ENCODE results near the gene ALOX5. TPM values are rescaled to one million over a fixed set of nuclear protein-coding genes. Genes with fewer than 3 reads are reported as not detected.

Gene ALOX5
- total RNA-seq, 6 donors from 2014 or later, result 113 to 686 (median 280) TPM

DNA sequence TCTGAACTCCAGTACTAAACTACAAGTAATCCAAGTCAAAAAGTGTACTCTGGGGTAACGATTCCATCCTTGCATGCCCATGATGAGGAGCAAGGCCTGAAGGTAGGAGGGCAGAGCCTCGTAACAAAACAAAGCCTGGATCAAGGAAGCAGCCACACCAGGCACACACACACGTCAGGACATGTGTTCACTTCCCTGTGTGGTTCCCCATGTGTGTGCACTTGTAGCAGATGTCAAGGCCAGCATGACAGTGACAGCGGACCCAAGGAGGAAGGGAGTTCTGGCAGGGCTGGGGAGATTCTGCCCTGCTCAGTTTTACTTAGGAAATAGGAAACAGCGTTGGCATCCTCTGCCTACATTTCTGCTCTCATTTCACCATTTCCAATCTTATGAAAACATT, 92.8 kb downstream of the ALOX5 start:
- 61 to 67% methylated on average over 2 to 5 of the region's 5 CpGs for WGBS, 2 donors
- Histone ChIP-seq H3K9me3 (no peaks in the 10 kb centered on the region), H3K4me3 (no peak overlapping the region), H3K27ac (no peak overlapping the region), H3K36me3 (peaks cover 0 to 11% (median 5%) of the 10 kb centered on the region in 4 donors), H3K4me1 (peaks cover 20 to 26% (median 24%) of the 10 kb centered on the region in 4 donors), H3K27me3 (no peaks in the 10 kb centered on the region)
- TF ChIP-seq POLR2AphosphoS5 (IDR thresholded peaks at IDR 0.05) (no peak), CTCF (IDR thresholded peaks at IDR 0.05) (no peak), POLR2A (IDR thresholded peaks at IDR 0.05) (no peak), EP300 (IDR thresholded peaks at IDR 0.05) (no peak)
- ATAC-seq (ENCODE audit: low FRiP score in 2 of 2) (peak in 1 of 2 donors; percentile 43), DNase-seq (no peak)

DNA sequence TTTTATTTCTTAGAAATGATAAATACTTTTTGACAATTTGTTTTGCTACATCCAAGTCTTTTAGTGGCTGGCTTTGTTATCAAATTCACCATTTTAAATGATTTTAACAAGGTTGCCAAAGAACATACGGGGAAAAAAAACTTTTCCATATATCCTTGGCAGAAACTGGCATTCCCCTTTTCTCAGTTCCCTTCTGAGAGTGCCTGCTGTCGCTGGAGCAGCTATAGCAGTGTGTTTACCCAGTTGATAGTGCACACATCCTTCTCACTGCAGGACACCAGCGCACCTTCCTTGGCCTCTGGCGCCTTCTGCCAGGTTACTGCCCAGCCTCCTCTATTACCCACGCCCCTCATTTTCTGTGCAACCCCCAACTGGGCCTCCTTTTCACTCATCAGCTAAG, 94.1 kb downstream of the ALOX5 start:
- TF ChIP-seq CTCF (IDR thresholded peaks at IDR 0.05), result no peak
- no peak for TF ChIP-seq POLR2A (IDR thresholded peaks at IDR 0.05)
- TF ChIP-seq POLR2AphosphoS5 (IDR thresholded peaks at IDR 0.05), result no peak
- TF ChIP-seq EP300 (IDR thresholded peaks at IDR 0.05), result no peak

GRCh38 chr10:45470098-45471012, 96.3 kb downstream of the ALOX5 start:
- peak in 2 of 4 donors; percentile 77 to 88 for TF ChIP-seq EP300 (IDR thresholded peaks at IDR 0.05)
- no peak for TF ChIP-seq POLR2A (IDR thresholded peaks at IDR 0.05)
- peak; percentile 52 to 54 for TF ChIP-seq POLR2AphosphoS5 (IDR thresholded peaks at IDR 0.05)
- no peak for TF ChIP-seq CTCF (IDR thresholded peaks at IDR 0.05)
- ATAC-seq (ENCODE audit: low FRiP score in 2 of 2) (peak in 1 of 2 donors; percentile 56), DNase-seq (no peak)
- peak overlapping the region; percentile 63 to 74 (median 72) for H3K27ac ChIP-seq
- no peak overlapping the region for H3K4me3 ChIP-seq
- H3K36me3 ChIP-seq, result no peaks in the 10 kb centered on the region
- no peaks in the 10 kb centered on the region for H3K27me3 ChIP-seq
- peaks cover 23 to 28% (median 25%) of the 10 kb centered on the region in 4 donors for H3K4me1 ChIP-seq
- no peaks in the 10 kb centered on the region for H3K9me3 ChIP-seq
- WGBS, 2 donors, result 23 to 32% methylated on average over 10 of the region's 10 CpGs

More for the DNA sequence above, 94.1 kb downstream of the ALOX5 start:
- Histone ChIP-seq H3K4me1 (peaks cover 24 to 34% (median 26%) of the 10 kb centered on the region in 4 donors), H3K4me3 (no peak overlapping the region), H3K9me3 (no peaks in the 10 kb centered on the region), H3K27ac (no peak overlapping the region), H3K27me3 (no peaks in the 10 kb centered on the region), H3K36me3 (peaks cover 0 to 8% (median 5%) of the 10 kb centered on the region in 4 donors)
- ATAC-seq (ENCODE audit: low FRiP score in 2 of 2) (no peak), DNase-seq (no peak)
- 76 to 84% methylated on average over 5 of the region's 5 CpGs for WGBS, 2 donors

DNA sequence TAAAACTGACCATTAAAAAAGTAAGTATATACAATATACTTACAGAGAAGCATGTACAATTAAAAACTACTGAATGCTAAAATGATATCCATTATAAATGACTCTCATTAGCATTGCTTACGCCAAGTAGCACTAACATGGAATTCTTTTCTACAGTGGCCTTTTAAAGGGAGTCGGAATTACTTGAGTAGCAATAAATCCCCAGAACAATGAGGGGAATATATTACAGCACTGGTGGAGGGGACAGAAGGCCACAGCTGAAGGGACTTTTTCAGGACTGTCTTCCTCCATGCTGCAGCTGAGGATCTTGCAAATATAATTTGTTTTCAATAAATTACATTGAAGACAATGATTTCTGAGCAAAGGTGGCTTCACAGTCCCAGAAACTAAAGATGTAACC, 97.0 kb downstream of the ALOX5 start:
- ATAC-seq (ENCODE audit: low FRiP score in 2 of 2) (no peak), DNase-seq (no peak)
- no peak overlapping the region for H3K4me3 ChIP-seq
- H3K4me1 ChIP-seq, result peaks cover 22 to 27% (median 25%) of the 10 kb centered on the region in 4 donors
- H3K36me3 ChIP-seq, result no peaks in the 10 kb centered on the region
- 69 to 79% methylated on average over 2 of the region's 2 CpGs for WGBS, 2 donors
- TF ChIP-seq POLR2A (IDR thresholded peaks at IDR 0.05) (no peak), EP300 (IDR thresholded peaks at IDR 0.05) (no peak), CTCF (IDR thresholded peaks at IDR 0.05) (no peak), POLR2AphosphoS5 (IDR thresholded peaks at IDR 0.05) (no peak)
- H3K9me3 ChIP-seq, result no peaks in the 10 kb centered on the region
- H3K27me3 ChIP-seq, result no peaks in the 10 kb centered on the region
- peak overlapping the region in 3 of 4 donors; percentile 42 to 74 (median 71) for H3K27ac ChIP-seq

All from upper lobe of left lung (tissue), 6 donors.